ENCODE data around the gene ZNF594.
"Not testable (repeated sequence)": the region's sequence is repeated elsewhere in the genome, so short reads cannot be mapped to it uniquely, and the experiment has no call there.

The ZNF594 gene

GRCh38 chr17:5191541-5192417 lies at the start of gene ZNF594:
Gene ZNF594, minus strand, starts transcription at chr17:5191868. Its CDS starts 7,612 bp downstream, at chr17:5184256.
- peak; percentile 92 for DNase-seq (ENCODE audit: low spot score)

- not testable (repeated sequence) for DNase-seq (ENCODE audit: low spot score)
Measured at GRCh38 chr17:5239769-5240168, 48.1 kb upstream of the ZNF594 start.

- no peak for DNase-seq (ENCODE audit: low spot score)
Measured at GRCh38 chr17:5238333-5238732, 46.7 kb upstream of the ZNF594 start.

- peak; percentile 58 for DNase-seq (ENCODE audit: low spot score)
Measured at GRCh38 chr17:5237541-5238016, 45.9 kb upstream of the ZNF594 start.

GRCh38 chr17:5236938-5237540 lies 45.4 kb upstream of the ZNF594 start:
- DNase-seq (ENCODE audit: low spot score): no peak

- DNase-seq (ENCODE audit: low spot score): no peak
Measured at GRCh38 chr17:5234645-5235576, 43.2 kb upstream of the ZNF594 start, which contains the start of gene SCIMP. Gene SCIMP, minus strand, starts transcription at chr17:5234860. Its CDS starts 105 bp downstream, at chr17:5234755.

GRCh38 chr17:5233492-5233891 lies 41.8 kb upstream of the ZNF594 start:
- DNase-seq (ENCODE audit: low spot score): not testable (repeated sequence)

- DNase-seq (ENCODE audit: low spot score): no peak
Measured at GRCh38 chr17:5226940-5227878, 35.5 kb upstream of the ZNF594 start.

GRCh38 chr17:5225668-5226457 lies 34.2 kb upstream of the ZNF594 start:
- DNase-seq (ENCODE audit: low spot score): no peak

- not testable (repeated sequence) for DNase-seq (ENCODE audit: low spot score)
Measured at GRCh38 chr17:5221912-5222311, 30.2 kb upstream of the ZNF594 start.

GRCh38 chr17:5220074-5220473 lies 28.4 kb upstream of the ZNF594 start:
- DNase-seq (ENCODE audit: low spot score): no peak

- DNase-seq (ENCODE audit: low spot score): no peak
Measured at GRCh38 chr17:5219536-5219935, 27.9 kb upstream of the ZNF594 start.

- DNase-seq (ENCODE audit: low spot score): not testable (repeated sequence)
Measured at GRCh38 chr17:5217562-5217961, 25.9 kb upstream of the ZNF594 start.

- DNase-seq (ENCODE audit: low spot score): no peak
Measured at GRCh38 chr17:5211458-5211857, 19.8 kb upstream of the ZNF594 start.

- no peak for DNase-seq (ENCODE audit: low spot score)
Measured at GRCh38 chr17:5210614-5211252, 19.1 kb upstream of the ZNF594 start.

GRCh38 chr17:5210091-5210490 lies 18.4 kb upstream of the ZNF594 start:
- no peak for DNase-seq (ENCODE audit: low spot score)

- no peak for DNase-seq (ENCODE audit: low spot score)
Measured at GRCh38 chr17:5209396-5209795, 17.7 kb upstream of the ZNF594 start.

GRCh38 chr17:5203908-5204294 lies 12.2 kb upstream of the ZNF594 start:
- no peak for DNase-seq (ENCODE audit: low spot score)

GRCh38 chr17:5203178-5203907 lies 11.7 kb upstream of the ZNF594 start:
- no peak for DNase-seq (ENCODE audit: low spot score)
